Measurements from ENCODE around the gene SLC24A1. TPM values are rescaled to one million over a fixed set of nuclear protein-coding genes. Genes with fewer than 3 reads are reported as not detected.
A peak's percentile ranks its signal among the peaks of the same experiment; 100 is the strongest.

Gene SLC24A1
- total RNA-seq = 12.4 TPM

DNA sequence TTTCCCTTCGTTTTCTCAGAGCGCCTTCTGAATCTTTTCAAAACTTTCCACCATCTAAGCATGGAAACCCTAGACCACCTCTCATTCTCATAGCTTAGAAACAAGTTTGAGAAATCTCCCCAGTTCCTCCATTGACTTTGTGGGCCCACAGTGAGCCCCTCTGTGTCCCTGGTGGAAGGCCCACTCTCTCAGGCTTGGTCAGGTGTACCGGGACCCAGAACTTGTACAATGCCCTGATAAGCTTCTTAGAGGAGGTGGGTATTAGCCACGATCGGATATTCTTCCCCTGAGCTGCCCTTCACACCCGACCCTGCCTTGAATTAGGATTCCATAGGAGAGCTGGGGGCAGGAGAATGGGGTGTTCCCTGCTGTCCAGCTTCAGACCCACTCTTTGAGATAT lies at the start of gene SLC24A1:
TSS of gene SLC24A1 (plus strand) at position 301 of the 400 bp plus-strand sequence. CDS start 2,143 bp downstream, outside the sequence.
- intact Hi-C loops (cut with DNase I) = no loop called here

DNA sequence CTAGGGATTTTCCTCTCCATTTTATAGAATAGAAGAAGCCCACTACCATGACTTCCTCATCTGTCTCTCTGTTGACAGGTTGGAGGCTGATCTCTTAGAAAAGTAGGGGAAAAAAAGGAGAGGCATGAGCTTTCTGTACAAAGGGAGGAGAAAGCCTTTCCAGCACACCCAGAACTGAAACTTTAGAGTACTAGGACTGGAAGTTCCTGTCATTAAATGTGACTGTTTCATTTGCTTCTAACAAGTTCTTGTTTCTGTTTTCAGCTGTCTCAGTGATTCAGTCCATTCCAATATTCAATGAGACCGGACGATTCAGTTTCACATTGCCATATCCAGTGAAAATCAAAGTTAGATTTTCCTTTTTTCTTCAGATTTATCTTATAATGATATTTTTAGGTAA lies 49.8 kb upstream of the SLC24A1 start:
- no peak for ATAC-seq
- intact Hi-C loops (cut with DNase I) = no loop called here
- no peak for DNase-seq (ENCODE audit: low spot score)

More for the DNA sequence above, at the start of gene SLC24A1:
- DNase-seq (ENCODE audit: low spot score) (no peak), ATAC-seq (no peak)

GRCh38 chr15:65576664-65577063 lies 45.1 kb upstream of the SLC24A1 start:
- ATAC-seq = no peak
- no peak for DNase-seq (ENCODE audit: low spot score)

GRCh38 chr15:65577129-65577996 lies 44.4 kb upstream of the SLC24A1 start:
- DNase-seq (ENCODE audit: low spot score) (no peak), ATAC-seq (no peak)
- intact Hi-C loops (cut with DNase I) = no loop called here

More at GRCh38 chr15:65576664-65577063, 45.1 kb upstream of the SLC24A1 start:
- intact Hi-C loops (cut with DNase I) = no loop called here

DNA sequence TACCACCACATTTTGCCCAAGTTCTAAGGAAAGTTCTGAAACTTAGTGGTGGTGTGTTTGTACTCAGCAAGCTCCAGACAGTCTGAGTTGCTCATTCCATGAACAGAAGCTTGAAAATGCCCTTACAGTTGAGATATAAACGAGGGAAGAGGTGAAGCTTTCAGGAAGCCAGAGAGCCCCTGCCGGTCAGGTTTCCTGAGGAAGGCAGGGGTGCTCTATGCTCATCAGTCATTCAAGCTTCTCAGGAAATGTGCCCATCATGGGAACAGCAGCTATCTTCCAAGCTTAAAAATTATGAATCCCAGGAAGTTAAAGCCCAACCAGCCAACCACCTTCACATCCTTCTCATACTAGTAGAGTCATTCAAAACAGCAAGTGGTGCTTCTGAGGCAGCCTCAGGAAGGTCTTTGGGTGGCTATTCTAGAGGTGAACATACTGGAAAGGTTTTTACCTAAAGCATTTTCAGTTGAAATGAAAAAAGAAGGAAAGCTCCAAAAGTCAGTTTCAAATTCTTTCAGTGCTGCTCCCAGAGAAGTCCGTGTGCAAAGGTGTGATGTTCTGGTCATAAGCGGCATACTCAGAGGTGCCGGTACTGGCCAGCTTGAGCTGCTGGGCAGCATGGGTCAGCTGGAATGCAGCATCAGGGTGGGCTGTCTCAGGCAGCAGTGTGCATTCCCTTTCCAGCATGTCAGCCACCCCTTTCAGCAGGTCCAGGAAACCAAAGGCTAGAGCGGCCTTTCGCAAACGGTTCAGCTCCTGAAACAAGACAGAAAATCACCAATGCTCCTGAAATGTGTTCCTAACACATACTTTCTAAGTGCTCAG lies 42.6 kb upstream of the SLC24A1 start:
- intact Hi-C loops (cut with DNase I) = no loop called here

GRCh38 chr15:65579762-65580161 lies 42.0 kb upstream of the SLC24A1 start:
- ATAC-seq (no peak), DNase-seq (ENCODE audit: low spot score) (no peak)
- intact Hi-C loops (cut with DNase I) = no loop called here

More for the DNA sequence above, 42.6 kb upstream of the SLC24A1 start:
- DNase-seq (ENCODE audit: low spot score) = no peak
- no peak for ATAC-seq

GRCh38 chr15:65580287-65580686 lies 41.5 kb upstream of the SLC24A1 start:
- ATAC-seq (no peak), DNase-seq (ENCODE audit: low spot score) (no peak)
- intact Hi-C loops (cut with DNase I) = no loop called here

DNA sequence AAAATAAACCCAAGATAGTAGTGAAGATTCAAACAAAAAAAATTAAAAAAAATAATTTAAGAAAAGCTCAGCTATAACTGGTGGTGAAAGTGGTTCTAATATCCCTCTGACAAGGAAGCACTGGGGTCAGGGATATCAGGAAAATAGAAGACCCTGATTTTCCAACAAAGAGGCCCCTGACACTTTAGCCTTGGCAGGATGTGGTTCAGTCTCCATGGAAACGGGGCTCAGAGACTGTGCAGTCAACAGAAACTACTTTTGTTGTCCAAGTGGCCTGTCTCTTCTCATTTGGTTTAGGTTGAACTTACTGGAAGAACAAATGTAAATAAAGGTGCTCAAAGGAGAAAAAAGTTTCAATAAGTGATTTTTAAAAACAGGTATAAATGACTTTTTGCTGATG lies 38.0 kb upstream of the SLC24A1 start:
- DNase-seq (ENCODE audit: low spot score) = no peak
- intact Hi-C loops (cut with DNase I) = no loop called here
- ATAC-seq = no peak

GRCh38 chr15:65584241-65584640 lies 37.5 kb upstream of the SLC24A1 start:
- no peak for ATAC-seq
- intact Hi-C loops (cut with DNase I) = no loop called here
- DNase-seq (ENCODE audit: low spot score) = no peak

- ATAC-seq (no peak), DNase-seq (ENCODE audit: low spot score) (no peak)
- intact Hi-C loops (cut with DNase I) = no loop called here
These were observed 34.6 kb upstream of the SLC24A1 start for GRCh38 chr15:65587094-65587493.

DNA sequence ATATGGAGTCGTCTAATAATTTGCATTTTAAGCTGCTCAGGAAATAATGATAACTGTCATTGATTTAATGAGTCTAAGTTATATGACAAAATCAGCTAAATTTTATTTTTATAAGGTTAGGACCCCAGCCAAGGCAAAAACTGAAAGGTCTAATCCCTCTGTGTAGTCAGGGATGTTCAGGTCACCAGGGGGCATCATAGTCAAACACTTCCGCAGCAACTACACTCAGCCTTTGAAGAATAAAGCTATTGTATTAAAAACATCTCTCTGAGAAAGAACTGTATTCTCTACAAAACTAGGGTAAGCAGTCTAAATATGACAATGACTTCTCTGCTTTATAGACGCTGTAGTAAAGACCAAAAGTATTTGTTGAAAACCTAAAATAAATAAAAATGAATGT lies 25.8 kb upstream of the SLC24A1 start:
- ATAC-seq = no peak
- intact Hi-C loops (cut with DNase I) = no loop called here

GRCh38 chr15:65598468-65598867 lies 23.3 kb upstream of the SLC24A1 start:
- no peak for ATAC-seq
- no peak for DNase-seq (ENCODE audit: low spot score)
- intact Hi-C loops (cut with DNase I) = no loop called here

More for the DNA sequence above, 25.8 kb upstream of the SLC24A1 start:
- no peak for DNase-seq (ENCODE audit: low spot score)

DNA sequence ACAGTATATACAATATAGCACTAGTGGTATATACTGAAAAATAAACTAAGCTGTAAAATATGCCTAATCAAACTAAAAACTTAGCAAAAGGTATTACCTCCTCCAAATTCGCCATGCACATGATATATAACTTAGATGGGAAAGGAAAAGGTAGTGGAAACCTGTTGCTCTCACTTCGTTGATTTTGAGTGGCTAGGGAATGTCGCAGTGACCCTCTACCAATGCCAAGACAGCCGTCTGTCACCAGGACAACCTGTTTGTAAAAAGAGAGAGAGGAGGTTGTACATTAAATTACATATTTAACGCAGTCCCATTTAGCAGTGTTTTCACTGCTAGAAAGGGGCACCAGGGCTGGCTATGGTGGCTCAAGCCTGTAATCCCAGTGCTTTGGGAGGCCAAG lies 22.1 kb upstream of the SLC24A1 start:
- DNase-seq (ENCODE audit: low spot score) (no peak), ATAC-seq (no peak)

GRCh38 chr15:65603134-65603533 lies 18.6 kb upstream of the SLC24A1 start:
- intact Hi-C loops (cut with DNase I) = no loop called here
- ATAC-seq (no peak), DNase-seq (ENCODE audit: low spot score) (no peak)

More for the DNA sequence above, 22.1 kb upstream of the SLC24A1 start:
- intact Hi-C loops (cut with DNase I) = no loop called here

DNA sequence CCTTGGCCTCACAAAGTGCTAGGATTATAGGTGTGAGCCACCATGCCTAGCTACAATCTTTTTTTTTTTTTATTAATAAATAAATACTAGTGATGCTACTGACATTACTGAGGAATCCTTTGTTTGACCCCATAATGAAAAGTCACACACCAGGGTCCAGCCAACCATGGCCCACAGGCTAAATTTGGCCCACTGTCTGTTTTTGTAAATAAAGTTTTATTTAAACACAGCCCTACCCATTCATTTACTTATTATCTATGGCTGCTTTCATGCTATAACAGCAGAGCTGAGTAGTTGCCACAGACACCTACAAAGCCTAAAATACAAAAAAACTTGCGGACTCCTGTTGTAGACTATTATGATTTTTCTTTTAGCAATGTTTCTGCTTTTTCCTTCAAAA lies 18.2 kb upstream of the SLC24A1 start:
- DNase-seq (ENCODE audit: low spot score) (no peak), ATAC-seq (no peak)
- intact Hi-C loops (cut with DNase I) = no loop called here

GRCh38 chr15:65610871-65611718 lies 10.6 kb upstream of the SLC24A1 start, which contains the start of gene INTS14:
Gene INTS14, minus strand, starts transcription at chr15:65611131. Its CDS starts 3,751 bp downstream, at chr15:65607380.
- intact Hi-C loops (cut with DNase I) = no loop called here
- peak; percentile 99 for ATAC-seq

GRCh38 chr15:65611888-65612615 lies 9.7 kb upstream of the SLC24A1 start:
- intact Hi-C loops (cut with DNase I) = no loop called here
- ATAC-seq = no peak
- no peak for DNase-seq (ENCODE audit: low spot score)

More at GRCh38 chr15:65610871-65611718, 10.6 kb upstream of the SLC24A1 start, which contains the start of gene INTS14:
- peak; percentile 99 for DNase-seq (ENCODE audit: low spot score)

- ATAC-seq = no peak
These were observed 9.2 kb upstream of the SLC24A1 start for GRCh38 chr15:65612616-65612946.

More at GRCh38 chr15:65612616-65612946, 9.2 kb upstream of the SLC24A1 start:
- no peak for DNase-seq (ENCODE audit: low spot score)
- intact Hi-C loops (cut with DNase I) = no loop called here

All from sciatic nerve (tissue), 2 donors.